Measurements from ENCODE around the gene ATP23. TPM values are rescaled to one million over a fixed set of nuclear protein-coding genes. Genes with fewer than 3 reads are reported as not detected.

The ATP23 gene
- polyA plus RNA-seq, 2 of the 4 experiments (the other 2 are of a cell fraction), result 7.5 to 13.4 TPM

- FAIRE-seq (no peak), ATAC-seq (no peak), DNase-seq (ENCODE audit: low read depth in 1 of 2, low spot score in 1 of 2) (no peak)
- ChIA-PET CTCF (interaction anchor here (0.5 to 10.8 kb wide), 26 partner anchors 9 to 446 kb away, joined by 3 to 218 read pairs (median 9); partner anchors contain the start of genes AVIL and CTDSP2), POLR2A (interaction anchor here (0.7 kb wide), 1 partner anchor 171 kb away, joined by 4 read pairs; no protein-coding TSS in a partner anchor)
- Histone ChIP-seq H3K27ac (no peak overlapping the region), H3K9me3 (no peaks in the 10 kb centered on the region), H3K4me1 (no peaks in the 10 kb centered on the region; the same call in 2 of the 3 replicates), H3K4me3 (no peak overlapping the region), H3K4me2 (no peak overlapping the region)
- WGBS (ENCODE audit: missing lambda C conversion rate), result 77% methylated on average over 4 of the region's 4 CpGs
- TF ChIP-seq CBX2 (IDR thresholded peaks at IDR 0.05; ENCODE audit: borderline replicate concordance, low read depth) (no peak), RCOR1 (IDR thresholded peaks at IDR 0.05; ENCODE audit: low read depth, low read length) (no peak), REST (IDR thresholded peaks at IDR 0.05) (no peak), ELK1 (IDR thresholded peaks at IDR 0.05; ENCODE audit: low read depth, low read length) (no peak), EHF (CRISPR knock-in tag; IDR thresholded peaks at IDR 0.05) (no peak), ZSCAN20 (CRISPR knock-in tag; IDR thresholded peaks at IDR 0.05) (no peak), USF2 (IDR thresholded peaks at IDR 0.05) (no peak), SREBF2 (IDR thresholded peaks at IDR 0.05) (no peak), FOXS1 (CRISPR knock-in tag; IDR thresholded peaks at IDR 0.05) (no peak), BHLHE40 (IDR thresholded peaks at IDR 0.05; ENCODE audit: low read depth, low read length) (no peak), ZNF302 (CRISPR knock-in tag; IDR thresholded peaks at IDR 0.05) (no peak), GATA3 (IDR thresholded peaks at IDR 0.05; ENCODE audit: borderline replicate concordance) (no peak), NFE2L2 (conservative IDR thresholded peaks at IDR 0.05; ENCODE audit: low read length) (no peak), ZFP36 (IDR thresholded peaks at IDR 0.05; ENCODE audit: borderline replicate concordance, partially characterized antibody) (no peak), ESRRA (IDR thresholded peaks at IDR 0.05; ENCODE audit: borderline replicate concordance, low read length) (no peak), HEYL (CRISPR knock-in tag; IDR thresholded peaks at IDR 0.05) (no peak), FOSB (CRISPR knock-in tag; IDR thresholded peaks at IDR 0.05) (no peak), E2F6 (IDR thresholded peaks at IDR 0.05; ENCODE audit: borderline replicate concordance, low read depth) (no peak), JUNB (IDR thresholded peaks at IDR 0.05) (no peak)
Observed at GRCh38 chr12:57904426-57904825, 36.9 kb upstream of the ATP23 start.

All from A549 (cell line).